Activated CD4-positive, alpha-beta T cell treated with anti-CD3 and anti-CD28 coated beads, Interleukin-2, amount 50 U/mL, for 24 hours (primary cell): Measurements from ENCODE around the gene PTPN18.
"Not testable (repeated sequence)": the region's sequence is repeated elsewhere in the genome, so short reads cannot be mapped to it uniquely, and the experiment has no call there.

Source experiments
- DNase-seq, 2 donors: peaks; one replicate each; pipeline ENCODE4 v3.0.0-alpha.2; 2020; ENCODE audit warnings: low read depth in 1 of 2, low spot score in 1 of 2

PTPN18 gene

GRCh38 chr2:130380096-130380934 is 24.5 kb downstream of the PTPN18 start:
- no peak for DNase-seq

- no peak for DNase-seq
Measured at GRCh38 chr2:130381145-130381544, 25.3 kb downstream of the PTPN18 start.

- no peak for DNase-seq
Measured at GRCh38 chr2:130381619-130382018, 25.8 kb downstream of the PTPN18 start.

GRCh38 chr2:130382313-130382917 is 26.6 kb downstream of the PTPN18 start:
- no peak for DNase-seq

GRCh38 chr2:130385709-130386108 is 29.9 kb downstream of the PTPN18 start:
- no peak for DNase-seq

GRCh38 chr2:130387071-130387400 is 31.2 kb downstream of the PTPN18 start:
- no peak for DNase-seq

- DNase-seq, result no peak
Measured at GRCh38 chr2:130387804-130388203, 31.9 kb downstream of the PTPN18 start.

GRCh38 chr2:130388221-130388907 is 32.5 kb downstream of the PTPN18 start:
- no peak for DNase-seq

GRCh38 chr2:130389358-130389757 is 33.5 kb downstream of the PTPN18 start:
- DNase-seq, result no peak

GRCh38 chr2:130389783-130390182 is 33.9 kb downstream of the PTPN18 start:
- DNase-seq, result no peak

- no peak for DNase-seq
Measured at GRCh38 chr2:130390460-130391057, 34.7 kb downstream of the PTPN18 start.

- peak; percentile 38 to 61 for DNase-seq
Measured at GRCh38 chr2:130391058-130391871, 35.4 kb downstream of the PTPN18 start.

GRCh38 chr2:130391872-130392670 is 36.2 kb downstream of the PTPN18 start:
- no peak for DNase-seq

- DNase-seq, result no peak
Measured at GRCh38 chr2:130393318-130393910, 37.6 kb downstream of the PTPN18 start.

- DNase-seq, result not testable (repeated sequence)
Measured at GRCh38 chr2:130406280-130406679, 50.4 kb downstream of the PTPN18 start.

- DNase-seq, result not testable (repeated sequence)
Measured at GRCh38 chr2:130416693-130417092, 60.8 kb downstream of the PTPN18 start.

- not testable (repeated sequence) for DNase-seq
Measured at GRCh38 chr2:130418845-130419244, 63.0 kb downstream of the PTPN18 start.
